ENCODE data around the gene TOM1L2. TPM values are rescaled to one million over a fixed set of nuclear protein-coding genes. Genes with fewer than 3 reads are reported as not detected.

Gene TOM1L2
- total RNA-seq, 1 donor from 2014 or later = 33.7 TPM

DNA sequence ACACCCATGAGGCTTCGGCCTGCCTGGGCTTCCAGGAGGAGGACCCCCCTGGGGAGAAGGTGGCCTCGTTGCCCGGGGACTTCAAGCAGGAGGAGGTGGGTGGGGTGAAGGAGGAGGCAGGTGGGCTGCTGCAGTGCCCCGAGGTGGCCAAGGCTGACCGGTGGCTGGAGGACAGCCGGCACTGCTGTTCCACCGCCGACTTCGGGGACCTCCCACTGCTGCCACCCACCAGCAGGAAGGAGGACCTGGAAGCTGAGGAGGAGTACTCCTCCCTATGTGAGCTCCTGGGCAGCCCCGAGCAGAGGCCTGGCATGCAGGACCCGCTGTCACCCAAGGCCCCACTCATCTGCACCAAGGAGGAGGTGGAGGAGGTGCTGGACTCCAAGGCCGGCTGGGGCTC is 176.9 kb downstream of the TOM1L2 start:
- DNase-seq (ENCODE audit: extremely low read depth, low read depth, low spot score) = no peak

DNA sequence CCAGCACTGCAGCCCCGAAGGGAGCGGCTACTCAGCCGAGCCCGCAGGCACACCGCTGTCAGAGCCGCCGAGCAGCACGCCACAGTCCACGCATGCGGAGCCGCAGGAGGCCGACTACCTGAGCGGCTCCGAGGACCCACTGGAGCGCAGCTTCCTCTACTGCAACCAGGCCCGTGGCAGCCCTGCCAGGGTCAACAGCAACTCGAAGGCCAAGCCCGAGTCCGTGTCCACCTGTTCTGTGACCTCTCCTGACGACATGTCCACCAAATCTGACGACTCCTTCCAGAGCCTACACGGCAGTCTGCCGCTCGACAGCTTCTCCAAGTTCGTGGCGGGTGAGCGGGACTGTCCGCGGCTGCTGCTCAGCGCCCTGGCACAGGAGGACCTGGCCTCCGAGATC is 177.8 kb downstream of the TOM1L2 start:
- no peak for DNase-seq (ENCODE audit: extremely low read depth, low read depth, low spot score)

Other genes starting within 250 kb of the TOM1L2 start
- gene SREBF1, start 135.4 kb downstream of the TOM1L2 start, total RNA-seq = 79.4 and 121 TPM in 2 replicates
- gene DRC3, start 462 bp upstream of the TOM1L2 start, total RNA-seq = 0.34 and 0.47 TPM in 2 replicates
- gene ATPAF2, start 66.8 kb upstream of the TOM1L2 start, total RNA-seq = 20.6 and 27.1 TPM in 2 replicates
- 12.4 and 17.9 TPM in 2 replicates for gene GID4, start 67.0 kb upstream of the TOM1L2 start, total RNA-seq
- 50.1 and 57.6 TPM in 2 replicates for gene DRG2, start 115.5 kb upstream of the TOM1L2 start, total RNA-seq
- gene MYO15A, start 136.4 kb upstream of the TOM1L2 start, total RNA-seq = 0.18 and 0.92 TPM in 2 replicates
- 90.4 and 92.3 TPM in 2 replicates for gene ALKBH5, start 211.4 kb upstream of the TOM1L2 start, total RNA-seq